ENCODE measurements around the gene PTCD3.

Gene PTCD3

GRCh38 chr2:86150502-86150901, 44.5 kb downstream of the PTCD3 start:
- no peak for DNase-seq

DNA sequence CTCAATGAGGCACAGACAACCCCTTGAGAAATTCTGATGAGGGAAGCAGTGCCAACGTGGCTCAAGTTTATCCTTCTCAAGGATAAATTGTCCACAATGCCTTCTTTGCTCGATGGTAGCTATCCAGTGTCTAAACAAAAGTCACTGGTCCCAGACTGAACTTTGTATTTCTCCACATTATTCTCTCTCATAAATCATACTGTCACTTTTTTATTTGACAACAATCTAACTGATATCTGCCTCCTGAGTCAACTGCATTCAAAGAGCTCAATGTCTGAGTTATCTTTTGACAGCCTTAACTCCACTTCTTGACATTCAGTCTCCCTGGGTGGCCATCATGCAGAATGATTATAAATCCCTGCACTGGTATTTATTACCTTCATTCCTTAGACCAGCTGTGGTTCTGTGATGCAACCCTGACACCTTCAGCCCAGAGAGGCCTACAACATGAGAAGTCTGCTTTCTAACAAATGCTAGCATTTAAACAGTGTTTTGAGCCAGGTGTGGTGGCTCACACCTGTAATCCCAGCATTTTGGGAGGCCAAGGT, 51.0 kb downstream of the PTCD3 start:
- no peak for DNase-seq

- no peak for DNase-seq
These were observed 52.3 kb downstream of the PTCD3 start for GRCh38 chr2:86158286-86158685.

GRCh38 chr2:86160156-86160952, 54.3 kb downstream of the PTCD3 start:
- DNase-seq, result no peak

GRCh38 chr2:86170449-86170848, 64.4 kb downstream of the PTCD3 start:
- DNase-seq, result no peak

DNA sequence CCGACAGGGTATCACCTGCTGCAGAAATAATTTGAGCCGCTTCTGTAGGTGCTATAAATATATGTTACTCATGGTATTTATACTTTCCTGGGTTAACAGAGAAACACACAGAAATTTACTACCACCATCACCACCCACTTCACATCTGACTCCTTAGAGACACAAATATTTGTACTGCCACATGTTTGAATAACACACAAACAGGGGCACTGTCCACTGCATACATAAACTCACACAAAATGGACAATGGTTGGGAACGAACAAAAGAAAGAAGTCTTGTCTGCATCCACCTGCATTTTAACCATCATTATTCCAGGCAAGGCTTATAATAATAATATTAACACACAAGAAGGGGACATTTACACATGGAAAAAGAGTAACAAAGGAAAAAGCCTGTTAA, 65.3 kb downstream of the PTCD3 start:
- no peak for DNase-seq

- no peak for DNase-seq
These were observed 66.6 kb downstream of the PTCD3 start for GRCh38 chr2:86172610-86173009.

GRCh38 chr2:86174445-86174844, 68.4 kb downstream of the PTCD3 start:
- no peak for DNase-seq

DNA sequence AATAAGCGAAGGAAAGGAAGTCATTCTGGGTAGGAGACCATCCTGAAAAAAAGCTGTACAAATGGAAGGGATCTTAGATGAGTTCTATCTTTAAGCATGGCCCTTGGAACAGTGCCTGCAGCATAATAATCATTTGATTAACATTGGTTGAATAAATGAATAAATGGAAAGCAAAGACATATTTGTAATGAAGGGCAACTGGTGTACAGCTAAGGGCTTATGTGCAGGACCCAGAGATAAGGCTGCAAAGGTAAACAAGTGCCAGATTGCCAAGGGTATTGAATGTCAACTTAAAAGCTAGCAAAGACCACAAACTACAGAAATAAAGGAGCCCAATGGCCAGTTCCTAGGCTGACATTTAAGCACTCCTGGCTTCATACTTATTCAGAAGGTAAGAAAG, 69.8 kb downstream of the PTCD3 start:
- no peak for DNase-seq

- DNase-seq, result no peak
These were observed 70.6 kb downstream of the PTCD3 start for GRCh38 chr2:86176597-86176996.

GRCh38 chr2:86185517-86186212, 79.6 kb downstream of the PTCD3 start:
- DNase-seq, result no peak

DNA sequence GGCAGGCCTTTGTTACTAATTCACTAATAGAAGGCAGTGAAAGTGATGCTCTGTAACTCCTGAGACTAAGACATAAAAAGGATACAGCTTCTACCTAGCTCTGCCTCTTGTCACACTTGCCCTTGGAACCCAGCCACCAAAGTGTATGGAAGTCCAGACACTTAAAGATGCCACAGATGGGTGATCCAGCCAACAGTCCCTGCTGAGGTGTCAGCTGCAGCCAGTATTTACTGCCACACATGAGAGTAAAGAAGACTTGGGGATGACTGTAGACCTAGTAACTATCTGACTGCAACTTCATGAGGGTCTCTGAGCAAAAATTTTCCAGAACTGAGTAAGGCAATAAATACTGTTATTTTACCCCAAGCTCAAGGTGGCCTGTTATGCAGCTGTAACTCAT, 80.4 kb downstream of the PTCD3 start:
- no peak for DNase-seq

- DNase-seq, result no peak
These were observed 83.9 kb downstream of the PTCD3 start for GRCh38 chr2:86189782-86190416.

Measured in activated gamma-delta T cell treated with Interleukin-2 at 50 U/mL for 16 hours (primary cell).